HepG2 (cell line): ENCODE results near the gene SNRNP200. TPM values are rescaled to one million over a fixed set of nuclear protein-coding genes. Genes with fewer than 3 reads are reported as not detected.

Experiments
- CCDC6 ChIP-seq: sonication (generic); formaldehyde crosslinking; IDR thresholded peaks from 2 replicates; pipeline ENCODE4 v1.8.1; 2022; ENCODE audit warnings: mild to moderate bottlenecking, missing genetic modification reagents, moderate library complexity
- CENPT ChIP-seq: sonication (generic); formaldehyde crosslinking; IDR thresholded peaks from 2 replicates; pipeline ENCODE4 v1.8.0; 2022; ENCODE audit warnings: low read depth, mild to moderate bottlenecking, moderate library complexity, missing genetic modification reagents
- GABPA ChIP-seq, 2 experiments: IDR thresholded peaks; 2 replicates each; pipeline ENCODE4 v1.6.1; 2011 to 2016; ENCODE audit warnings: low read depth in 2 of 2, low read length in 1 of 2, missing biosample characterization in 1 of 2, missing genetic modification characterization in 1 of 2
- GMEB2 ChIP-seq: IDR thresholded peaks from 2 replicates; pipeline ENCODE4 v1.6.1; 2016; ENCODE audit warnings: missing biosample characterization, missing genetic modification reagents, low read depth
- GZF1 ChIP-seq: sonication (generic); formaldehyde crosslinking; IDR thresholded peaks from 2 replicates; pipeline ENCODE4 v1.5.1; 2020; ENCODE audit warnings: mild to moderate bottlenecking, missing genetic modification reagents
- HCFC1 ChIP-seq: fragments of 150-350 bp; IDR thresholded peaks from 2 replicates; pipeline ENCODE4 v1.6.1; 2014; ENCODE audit warnings: low read depth, low read length
- KLF11 ChIP-seq: IDR thresholded peaks from 2 replicates; pipeline ENCODE4 v1.6.1; 2016; ENCODE audit warnings: missing compliant biosample characterization
- KLF6 ChIP-seq: IDR thresholded peaks from 2 replicates; pipeline ENCODE4 v1.8.0; 2016; ENCODE audit warnings: missing biosample characterization, missing genetic modification reagents
- NPAS2 ChIP-seq: sonication (generic); formaldehyde crosslinking; IDR thresholded peaks from 2 replicates; pipeline ENCODE4 v1.8.0; 2022; ENCODE audit warnings: mild to moderate bottlenecking, missing genetic modification reagents, borderline replicate concordance
- SRY ChIP-seq: sonication (generic); formaldehyde crosslinking; IDR thresholded peaks from 2 replicates; pipeline ENCODE4 v1.8.0; 2022; ENCODE audit warnings: mild to moderate bottlenecking, missing genetic modification reagents
- TARDBP ChIP-seq: sonication (generic); formaldehyde crosslinking; IDR thresholded peaks from 2 replicates; pipeline ENCODE4 v1.8.0; 2022; ENCODE audit warnings: mild to moderate bottlenecking, missing genetic modification reagents
- TBL1XR1 ChIP-seq: fragments of 150-350 bp; IDR thresholded peaks from 2 replicates; pipeline ENCODE4 v1.6.1; 2014; ENCODE audit warnings: borderline replicate concordance, low read length; ENCODE audit not compliant: partially characterized antibody
- TBX3 ChIP-seq: fragments of 450-650 bp; IDR thresholded peaks from 2 replicates; pipeline ENCODE4 v1.6.1; 2017; ENCODE audit warnings: antibody characterized with exemption, mild to moderate bottlenecking, inconsistent platforms, borderline replicate concordance
- THAP11 ChIP-seq: IDR thresholded peaks from 2 replicates; pipeline ENCODE4 v1.6.1; 2016; ENCODE audit warnings: missing biosample characterization, missing genetic modification reagents
- U2AF2 ChIP-seq: fragments of 200-400 bp; formaldehyde crosslinking; IDR thresholded peaks from 2 replicates; pipeline ENCODE4 v1.6.1; 2017; ENCODE audit warnings: low read depth, mild to moderate bottlenecking, low read length
- ZBTB3 ChIP-seq: sonication (generic); formaldehyde crosslinking; IDR thresholded peaks from 2 replicates; pipeline ENCODE4 v1.4.0; 2020; ENCODE audit warnings: low read depth, mild to moderate bottlenecking, moderate library complexity, missing genetic modification reagents, borderline replicate concordance
- ZNF121 ChIP-seq: sonication (generic); formaldehyde crosslinking; IDR thresholded peaks from 2 replicates; pipeline ENCODE4 v1.5.0; 2020; ENCODE audit warnings: mild to moderate bottlenecking, missing genetic modification reagents
- ZNF17 ChIP-seq: sonication (generic); formaldehyde crosslinking; IDR thresholded peaks from 2 replicates; pipeline ENCODE4 v1.5.0; 2020; ENCODE audit warnings: mild to moderate bottlenecking, missing genetic modification reagents
- ZNF331 ChIP-seq: sonication (generic); formaldehyde crosslinking; IDR thresholded peaks from 2 replicates; pipeline ENCODE4 v1.4.0; 2020; ENCODE audit warnings: missing genetic modification reagents
- ZNF468 ChIP-seq: sonication (generic); formaldehyde crosslinking; IDR thresholded peaks from 2 replicates; pipeline ENCODE4 v1.8.0; 2022; ENCODE audit warnings: mild to moderate bottlenecking, moderate library complexity, missing genetic modification reagents
- ZNF563 ChIP-seq: sonication (generic); formaldehyde crosslinking; IDR thresholded peaks from 2 replicates; pipeline ENCODE4 v1.8.0; 2022; ENCODE audit warnings: mild to moderate bottlenecking, moderate library complexity, missing genetic modification reagents
- ZNF879 ChIP-seq: sonication (generic); formaldehyde crosslinking; IDR thresholded peaks from 2 replicates; pipeline ENCODE4 v1.8.1; 2023; ENCODE audit warnings: missing genetic modification reagents
- ZSCAN5A ChIP-seq: sonication (generic); formaldehyde crosslinking; IDR thresholded peaks from 2 replicates; pipeline ENCODE4 v1.8.0; 2022; ENCODE audit warnings: mild to moderate bottlenecking, missing genetic modification reagents, borderline replicate concordance
- polyA plus RNA-seq, 8 experiments: library from polyadenylated mRNA; depleted of rRNA in 3 of 8; stranded (reverse) in 7 of 8; unstranded in 1 of 8; fragments of >200 nt; fragmentation: Illumina TruSeq in 4 of 8; extraction: Trizol in 4 of 8; gene quantifications; 2 replicates each; pipeline versions ENCODE4 v1.2.1 to v1.2.3, GENCODE V29; 2011 to 2016; ENCODE audit warnings: low read depth in 4 of 8, missing spikeins in 1 of 8, mixed read lengths in 1 of 8; ENCODE audit not compliant: insufficient read depth in 1 of 8
- total RNA-seq, 5 experiments: library from RNA; depleted of rRNA; stranded (reverse); fragments of >200 nt; fragmentation: Illumina TruSeq; extraction: Trizol; gene quantifications; 2 replicates each; pipeline ENCODE4 v1.2.3, GENCODE V29; 2016; ENCODE audit warnings: low read depth in 1 of 5
- TF ChIP-seq, protein P1 (sequence below): sonication (generic); formaldehyde crosslinking; IDR thresholded peaks from 2 replicates; pipeline ENCODE4 v1.4.0; 2020; ENCODE audit warnings: missing genetic modification reagents
- TF ChIP-seq, protein P2 (sequence below): sonication (generic); formaldehyde crosslinking; IDR thresholded peaks from 2 replicates; pipeline ENCODE4 v1.5.0; 2020; ENCODE audit warnings: missing genetic modification reagents, mild to moderate bottlenecking, borderline replicate concordance
- TF ChIP-seq, protein P3 (sequence below): sonication (generic); formaldehyde crosslinking; IDR thresholded peaks from 2 replicates; pipeline ENCODE4 v1.8.0; 2022; ENCODE audit warnings: missing genetic modification reagents, mild to moderate bottlenecking, borderline replicate concordance

SNRNP200 gene
- total and polyA plus RNA-seq, 2 of the 13 experiments (the other 11 are each of a cell fraction or from before 2014, with no cell fraction given) = 99.0 to 232 TPM

GRCh38 chr2:96317584-96317997 lies 12.2 kb upstream of the SNRNP200 start (continued):
- TF ChIP-seq, protein P1, sequence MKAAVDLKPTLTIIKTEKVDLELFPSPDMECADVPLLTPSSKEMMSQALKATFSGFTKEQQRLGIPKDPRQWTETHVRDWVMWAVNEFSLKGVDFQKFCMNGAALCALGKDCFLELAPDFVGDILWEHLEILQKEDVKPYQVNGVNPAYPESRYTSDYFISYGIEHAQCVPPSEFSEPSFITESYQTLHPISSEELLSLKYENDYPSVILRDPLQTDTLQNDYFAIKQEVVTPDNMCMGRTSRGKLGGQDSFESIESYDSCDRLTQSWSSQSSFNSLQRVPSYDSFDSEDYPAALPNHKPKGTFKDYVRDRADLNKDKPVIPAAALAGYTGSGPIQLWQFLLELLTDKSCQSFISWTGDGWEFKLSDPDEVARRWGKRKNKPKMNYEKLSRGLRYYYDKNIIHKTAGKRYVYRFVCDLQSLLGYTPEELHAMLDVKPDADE (CRISPR knock-in tag) = no peak
- TF ChIP-seq, protein P2, sequence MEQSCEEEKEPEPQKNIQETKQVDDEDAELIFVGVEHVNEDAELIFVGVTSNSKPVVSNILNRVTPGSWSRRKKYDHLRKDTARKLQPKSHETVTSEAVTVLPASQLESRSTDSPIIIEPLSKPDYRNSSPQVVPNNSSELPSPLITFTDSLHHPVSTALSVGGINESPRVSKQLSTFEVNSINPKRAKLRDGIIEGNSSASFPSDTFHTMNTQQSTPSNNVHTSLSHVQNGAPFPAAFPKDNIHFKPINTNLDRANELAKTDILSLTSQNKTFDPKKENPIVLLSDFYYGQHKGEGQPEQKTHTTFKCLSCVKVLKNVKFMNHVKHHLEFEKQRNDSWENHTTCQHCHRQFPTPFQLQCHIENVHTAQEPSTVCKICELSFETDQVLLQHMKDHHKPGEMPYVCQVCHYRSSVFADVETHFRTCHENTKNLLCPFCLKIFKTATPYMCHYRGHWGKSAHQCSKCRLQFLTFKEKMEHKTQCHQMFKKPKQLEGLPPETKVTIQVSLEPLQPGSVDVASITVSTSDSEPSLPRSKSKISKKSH (CRISPR knock-in tag) = no peak
- TF ChIP-seq ZBTB3 (CRISPR knock-in tag) (no peak), GABPA (IDR thresholded peaks at IDR 0.05; ENCODE audit: low read depth, low read length) (no peak), GABPA (CRISPR knock-in tag; IDR thresholded peaks at IDR 0.05; ENCODE audit: low read depth) (peak; percentile 69), HCFC1 (no peak), ZNF17 (CRISPR knock-in tag) (no peak), SRY (CRISPR knock-in tag) (no peak), ZNF879 (CRISPR knock-in tag) (no peak), NPAS2 (CRISPR knock-in tag) (no peak), CCDC6 (CRISPR knock-in tag) (no peak), KLF11 (no peak), ZNF468 (CRISPR knock-in tag) (no peak), GZF1 (CRISPR knock-in tag) (no peak), GMEB2 (CRISPR knock-in tag) (no peak), U2AF2 (no peak), TBX3 (no peak), THAP11 (CRISPR knock-in tag) (peak; percentile 55), TARDBP (CRISPR knock-in tag) (no peak), ZNF331 (CRISPR knock-in tag) (no peak), ZNF121 (CRISPR knock-in tag) (no peak), ZSCAN5A (CRISPR knock-in tag) (no peak), CENPT (CRISPR knock-in tag) (no peak), KLF6 (CRISPR knock-in tag) (peak; percentile 52; the same call in 1 of the 2 replicates), ZNF563 (no peak), TBL1XR1 (no peak)
- TF ChIP-seq, protein P3, sequence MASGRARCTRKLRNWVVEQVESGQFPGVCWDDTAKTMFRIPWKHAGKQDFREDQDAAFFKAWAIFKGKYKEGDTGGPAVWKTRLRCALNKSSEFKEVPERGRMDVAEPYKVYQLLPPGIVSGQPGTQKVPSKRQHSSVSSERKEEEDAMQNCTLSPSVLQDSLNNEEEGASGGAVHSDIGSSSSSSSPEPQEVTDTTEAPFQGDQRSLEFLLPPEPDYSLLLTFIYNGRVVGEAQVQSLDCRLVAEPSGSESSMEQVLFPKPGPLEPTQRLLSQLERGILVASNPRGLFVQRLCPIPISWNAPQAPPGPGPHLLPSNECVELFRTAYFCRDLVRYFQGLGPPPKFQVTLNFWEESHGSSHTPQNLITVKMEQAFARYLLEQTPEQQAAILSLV (CRISPR knock-in tag) = 0 out of 2 replicates have a peak, but pooled peaks have one; percentile 59
